Vagina (tissue), 2 donors: ENCODE measurements around the gene GNG7.

Experiments
- CTCF ChIP-seq, 3 experiments: fragments of 450-650 bp in 2 of 3; fragments of 200-600 bp in 1 of 3; sonication (generic) in 1 of 3; IDR thresholded peaks; one replicate each; pipeline ENCODE4 v1.5.1; 2017 to 2019; ENCODE audit warnings: antibody characterized with exemption in 3 of 3, mild to moderate bottlenecking in 2 of 3, moderate library complexity in 2 of 3
- POLR2A ChIP-seq, 2 donors: fragments of 450-650 bp; IDR thresholded peaks; one replicate each; pipeline ENCODE4 v1.6.1; 2017; ENCODE audit warnings: antibody characterized with exemption in 2 of 2, mild to moderate bottlenecking in 2 of 2, moderate library complexity in 2 of 2
- POLR2AphosphoS5 ChIP-seq, 2 donors: sonication (generic); formaldehyde crosslinking; IDR thresholded peaks; one replicate each; pipeline ENCODE4 v1.9.0; 2017; ENCODE audit warnings: antibody characterized with exemption in 2 of 2, mild to moderate bottlenecking in 2 of 2, low read depth in 1 of 2; ENCODE audit not compliant: insufficient read depth in 1 of 2

DNA sequence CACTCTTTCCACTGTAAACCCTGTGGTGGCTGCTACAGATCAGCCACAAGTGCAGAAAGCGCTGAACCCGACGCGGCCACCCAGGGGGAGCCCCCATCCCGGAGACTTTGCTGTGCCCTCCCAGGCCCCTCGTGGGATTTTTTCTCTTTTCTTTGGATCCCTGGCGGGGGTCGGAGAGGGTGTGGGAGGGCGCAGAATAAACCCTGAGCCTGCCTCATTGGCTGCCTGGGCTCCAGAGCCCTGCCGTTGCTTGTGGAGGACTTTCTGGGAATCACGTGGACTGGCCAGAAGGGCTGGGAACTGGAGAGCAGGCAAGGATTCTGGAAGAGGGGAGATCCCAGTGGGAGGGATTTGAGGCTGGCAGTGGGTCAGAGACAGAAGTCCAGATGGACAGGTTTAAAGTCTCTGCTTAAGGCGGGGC, 201.6 kb downstream of the GNG7 start:
- no peak for TF ChIP-seq CTCF (IDR thresholded peaks at IDR 0.05)
- no peak for TF ChIP-seq POLR2A (IDR thresholded peaks at IDR 0.05)
- peak in 1 of 2 donors; percentile 25 for TF ChIP-seq POLR2AphosphoS5 (IDR thresholded peaks at IDR 0.05; ENCODE audit: insufficient read depth in 1 of 2, low read depth in 1 of 2)
